HG03066 (cell line): ENCODE measurements around the gene TOP3B.
"Not testable (repeated sequence)": the region's sequence is repeated elsewhere in the genome, so short reads cannot be mapped to it uniquely, and the experiment has no call there.

ENCODE experiments used
- ATAC-seq: cut with Tn5 transposase; IDR thresholded peaks from one replicate; pipeline ENCODE4 v1.9.1; 2021; ENCODE audit warnings: low read depth; ENCODE audit not compliant: unreplicated experiment

The TOP3B gene

DNA sequence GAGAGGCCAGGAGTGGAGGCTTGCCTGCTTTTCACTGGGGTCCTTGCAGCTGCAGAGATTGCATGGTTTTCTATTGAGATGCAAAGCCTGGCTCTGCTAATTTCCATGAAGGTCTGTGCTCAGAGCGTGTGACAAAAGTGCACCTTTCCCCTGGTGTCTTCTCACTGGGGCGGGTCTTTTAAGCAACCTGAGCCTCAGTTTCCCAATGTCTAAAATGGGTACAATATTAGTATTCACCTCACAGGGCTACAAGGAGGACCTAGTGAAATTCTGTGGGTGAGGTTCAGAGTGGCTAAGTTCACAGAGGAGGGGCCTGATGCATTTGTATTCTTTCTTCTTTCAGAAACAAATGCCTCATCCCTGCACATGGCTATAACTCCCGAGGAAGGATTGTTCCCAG lies 50.2 kb downstream of the TOP3B start:
- no peak for ATAC-seq

DNA sequence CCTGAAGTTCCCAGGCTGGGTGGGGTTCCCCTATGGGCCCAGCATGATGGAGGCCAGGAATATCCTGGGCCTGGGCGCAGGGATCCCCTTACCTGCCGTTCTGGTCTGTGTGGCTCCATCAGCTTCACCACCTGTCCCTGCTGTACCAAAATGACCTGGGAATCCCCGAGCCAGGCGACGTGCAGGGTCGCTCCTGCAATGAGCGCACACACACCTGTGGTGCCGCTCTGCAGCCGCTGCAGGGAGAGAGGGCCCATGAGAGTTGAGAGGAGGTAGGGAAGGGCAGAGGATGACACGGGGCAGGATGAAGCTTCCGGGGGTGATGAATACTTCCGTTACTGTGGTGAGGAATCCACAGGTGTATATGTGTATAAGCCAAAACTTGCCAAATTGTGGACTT lies 51.5 kb downstream of the TOP3B start:
- ATAC-seq: no peak

DNA sequence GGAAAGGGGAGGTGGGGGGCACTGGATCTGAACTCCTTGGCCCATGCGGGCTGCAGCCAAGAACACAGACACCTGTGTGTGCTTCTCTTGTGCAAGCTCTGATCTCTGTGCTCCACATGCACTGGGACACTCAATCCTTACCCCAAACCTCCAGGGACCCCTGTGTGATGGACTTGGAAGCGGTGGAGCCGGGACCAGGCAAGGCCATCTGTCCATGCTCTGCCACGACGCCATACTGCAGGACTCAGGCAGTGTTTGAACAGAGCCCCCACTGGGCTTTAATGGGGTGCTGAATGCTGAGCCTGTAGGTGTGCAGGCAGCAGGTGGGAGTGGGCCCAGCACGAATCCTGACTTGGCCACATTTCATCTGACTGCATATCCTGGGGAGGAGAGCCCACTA lies 53.3 kb downstream of the TOP3B start:
- no peak for ATAC-seq

DNA sequence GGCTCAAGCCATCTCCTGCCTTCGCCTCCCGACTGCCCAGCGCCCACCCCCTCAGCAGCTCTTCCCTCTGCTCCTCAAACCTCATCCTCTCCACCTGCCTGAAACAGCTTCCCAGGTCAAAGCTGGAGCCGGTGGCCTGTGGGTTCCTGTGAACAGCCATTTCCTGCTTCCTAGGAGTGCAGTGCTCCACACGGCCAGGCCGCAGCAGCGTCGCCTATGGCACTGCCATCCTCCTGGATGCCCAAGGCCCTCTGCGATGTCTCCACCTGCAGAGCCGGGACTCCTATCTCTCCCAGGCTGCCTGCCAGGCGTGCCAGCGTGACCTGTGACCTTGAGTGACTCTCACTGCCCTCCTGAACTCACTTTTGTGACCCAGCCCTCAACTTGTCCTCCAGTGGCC lies 54.5 kb downstream of the TOP3B start:
- no peak for ATAC-seq

DNA sequence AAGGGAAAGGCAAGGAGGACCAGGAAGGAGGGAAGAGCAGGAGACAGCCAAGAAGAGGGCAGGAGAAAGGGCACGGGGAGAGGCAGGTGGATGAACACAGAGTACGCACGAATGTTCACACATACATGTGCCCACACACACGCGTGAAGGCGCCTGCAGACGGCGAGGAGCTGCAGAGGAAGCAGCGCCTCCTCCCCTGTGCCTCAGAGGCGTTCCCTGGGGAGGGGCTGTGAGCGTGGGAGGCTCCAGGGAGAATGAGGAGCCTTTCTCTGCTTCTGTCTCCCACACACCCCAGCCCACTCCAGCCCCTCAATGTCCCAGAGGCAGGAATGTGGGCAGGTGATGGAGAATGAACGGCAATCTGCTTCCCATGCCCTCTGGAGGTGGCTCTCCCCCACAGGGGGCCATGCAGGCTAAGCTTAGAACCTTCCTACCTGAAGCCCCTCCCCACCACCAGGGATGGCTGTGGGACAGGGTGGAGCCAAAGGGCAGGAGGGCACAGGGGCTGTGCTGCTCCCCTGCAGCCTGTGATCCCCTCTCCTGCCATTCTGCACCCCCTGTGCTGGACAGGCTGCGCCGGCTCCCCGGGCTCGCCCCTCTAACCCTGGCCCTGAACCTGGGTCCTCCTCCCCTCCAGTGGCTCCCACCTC lies 55.3 kb downstream of the TOP3B start:
- no peak for ATAC-seq

DNA sequence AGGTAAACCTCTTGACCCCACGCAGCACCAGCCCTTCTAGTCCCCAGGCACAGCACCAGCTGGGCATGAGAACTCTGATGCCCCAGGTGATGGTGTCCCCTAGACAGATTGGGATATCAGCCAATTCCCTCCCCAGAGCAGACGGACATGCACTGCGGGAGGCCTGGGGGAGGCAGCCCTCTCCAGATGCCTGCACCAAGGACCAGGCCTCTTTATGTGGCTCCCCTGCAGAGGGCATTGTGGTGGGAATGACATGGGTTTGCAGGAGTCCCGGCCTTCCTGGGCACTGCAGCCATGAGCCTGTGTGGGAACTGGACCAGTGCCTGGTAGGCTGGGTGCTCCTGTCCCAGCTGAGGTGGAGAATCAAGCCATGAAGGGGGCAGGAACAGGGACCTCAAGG lies 55.9 kb downstream of the TOP3B start:
- ATAC-seq: no peak

DNA sequence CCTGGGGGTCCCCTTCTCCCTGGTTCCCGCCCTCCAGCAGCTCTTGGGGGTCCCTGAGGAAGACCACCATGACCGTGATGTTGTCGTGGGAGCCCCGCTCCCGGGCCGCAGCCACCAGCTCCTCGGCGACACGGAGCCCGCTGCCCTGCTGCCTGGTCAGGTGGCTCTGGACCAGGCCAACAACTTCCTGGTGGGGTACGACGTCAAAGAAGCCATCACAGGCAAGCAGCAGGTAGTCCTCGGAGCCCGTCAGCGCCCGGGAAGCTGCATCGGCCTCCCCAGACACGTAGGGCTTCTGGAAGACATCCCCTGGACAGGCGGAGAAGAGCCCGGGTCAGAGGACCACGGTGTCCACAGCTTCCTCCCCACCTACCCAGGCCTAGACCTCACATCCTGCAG lies 59.4 kb downstream of the TOP3B start:
- ATAC-seq: no peak

DNA sequence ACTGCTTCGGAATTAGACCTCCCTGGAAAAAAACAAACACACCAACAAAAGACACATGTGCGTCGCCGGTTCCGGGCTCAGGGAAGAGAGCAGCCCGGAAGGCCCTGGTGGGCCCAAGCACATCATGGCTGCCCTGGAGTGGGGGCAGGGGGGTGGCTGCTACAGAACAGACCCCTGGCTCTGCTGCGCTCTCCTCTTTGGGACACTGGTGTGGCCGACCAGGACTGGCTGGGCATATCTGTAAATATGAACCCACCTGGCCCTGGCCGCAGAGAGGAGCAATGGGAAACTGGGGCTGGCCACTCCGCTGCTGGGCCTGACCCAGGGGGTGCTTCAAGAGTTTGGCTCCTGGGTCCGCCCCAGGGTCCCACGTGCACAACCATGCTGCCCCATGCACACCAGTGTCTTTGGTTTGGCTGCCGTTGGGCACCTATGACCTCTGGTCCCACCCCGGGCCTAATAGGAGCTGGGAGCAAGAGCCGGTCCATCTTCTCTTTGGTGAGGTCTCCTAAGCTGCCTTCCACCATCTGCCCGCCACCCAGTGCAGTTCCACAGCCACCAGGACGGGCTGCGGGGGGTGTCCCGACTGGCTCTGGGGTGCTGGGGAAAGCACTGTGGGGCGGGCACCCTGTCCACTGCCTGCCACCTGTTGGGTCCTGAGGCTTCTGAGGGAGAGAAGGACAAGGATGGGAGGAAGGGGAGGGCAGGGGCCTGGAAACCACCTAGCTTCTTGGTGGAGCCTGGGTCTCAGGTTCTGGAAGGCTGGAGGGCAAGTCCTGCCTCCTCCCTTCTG lies 60.0 kb downstream of the TOP3B start:
- ATAC-seq: no peak

DNA sequence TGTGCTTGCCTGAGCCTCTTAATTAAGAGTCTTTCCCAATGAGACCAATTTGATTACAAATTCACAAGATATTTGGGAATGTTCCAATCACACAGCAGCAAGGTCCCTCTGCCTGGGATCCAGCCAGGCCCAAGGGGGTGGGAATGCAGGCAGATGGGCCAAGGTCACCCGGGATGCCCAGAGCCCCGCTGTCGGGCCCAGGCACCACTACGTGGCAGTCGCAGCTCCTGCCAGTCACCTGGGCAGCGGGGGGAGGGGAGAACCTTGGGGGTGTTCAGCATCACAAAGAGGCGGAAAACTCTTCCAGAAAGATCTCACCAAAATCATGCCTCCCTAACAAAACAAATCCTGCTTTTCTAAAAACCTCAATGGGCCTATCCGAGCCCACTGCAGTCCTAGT lies 60.9 kb downstream of the TOP3B start:
- ATAC-seq: no peak

DNA sequence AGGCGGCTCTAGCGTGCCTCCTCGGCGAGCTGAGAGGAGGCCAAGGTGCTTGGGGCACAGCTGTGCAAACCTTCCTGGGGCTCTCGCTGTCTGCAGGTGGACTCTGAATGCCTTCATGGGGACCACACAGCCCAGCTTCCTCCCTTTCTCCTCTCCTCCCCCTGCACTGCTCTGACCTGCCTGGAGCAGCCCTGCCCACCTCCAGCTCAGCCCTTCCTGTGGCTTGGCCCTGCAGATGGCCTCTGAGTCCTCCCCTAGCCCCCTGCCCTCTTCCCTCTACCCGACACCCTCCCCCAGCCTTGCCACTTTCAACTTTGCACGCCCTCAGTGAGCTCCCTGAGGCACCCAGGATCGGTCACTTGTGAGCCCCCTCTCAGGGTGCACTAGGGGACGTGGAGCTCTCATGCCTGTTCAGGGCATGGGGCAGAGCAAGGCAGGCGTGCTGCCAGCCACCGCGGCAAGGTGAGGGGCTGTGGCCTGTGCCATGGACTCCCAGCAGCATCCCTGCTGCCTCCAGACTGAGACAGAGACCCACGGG lies 61.3 kb downstream of the TOP3B start:
- ATAC-seq: no peak

DNA sequence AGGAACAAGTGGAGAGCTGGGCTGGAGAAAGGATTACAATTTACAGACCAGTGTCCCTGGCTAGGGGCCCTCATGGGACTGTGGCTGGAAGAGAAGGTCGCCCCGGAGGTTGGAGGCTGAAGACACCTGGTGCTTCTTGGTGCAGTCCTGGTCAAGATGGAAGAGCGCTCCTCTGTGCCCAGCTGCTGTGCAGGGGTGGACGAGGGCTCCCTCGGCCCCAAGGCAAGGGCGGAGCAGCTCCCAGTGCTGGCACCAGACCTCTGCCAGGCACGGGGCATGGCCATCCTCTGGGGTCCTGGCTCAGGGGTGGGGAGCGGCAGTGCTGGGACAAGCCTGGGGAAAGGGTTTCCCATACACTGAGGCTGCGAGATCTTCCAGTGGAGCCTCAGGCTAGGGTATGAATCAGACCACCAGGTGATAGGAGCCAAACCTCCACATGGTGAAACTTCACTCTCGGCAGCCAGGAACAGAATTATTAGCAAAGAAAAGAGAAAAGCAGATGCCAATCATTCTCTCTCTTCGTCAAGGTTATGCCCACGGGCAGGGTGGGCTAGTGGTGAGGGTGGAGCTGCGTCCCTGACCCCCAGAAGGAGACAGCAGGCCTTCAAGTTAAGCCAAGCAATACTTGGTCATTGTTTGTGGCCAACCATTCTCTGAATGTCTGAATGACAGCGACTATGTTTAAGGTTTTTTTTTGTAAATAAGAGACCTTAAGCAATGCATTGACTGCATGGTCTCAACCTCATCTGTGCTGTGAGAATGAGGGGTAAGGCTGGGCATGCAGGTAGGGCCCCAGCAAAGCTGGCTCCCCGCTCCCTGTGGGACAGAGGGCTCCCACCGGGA lies 62.0 kb downstream of the TOP3B start:
- no peak for ATAC-seq

DNA sequence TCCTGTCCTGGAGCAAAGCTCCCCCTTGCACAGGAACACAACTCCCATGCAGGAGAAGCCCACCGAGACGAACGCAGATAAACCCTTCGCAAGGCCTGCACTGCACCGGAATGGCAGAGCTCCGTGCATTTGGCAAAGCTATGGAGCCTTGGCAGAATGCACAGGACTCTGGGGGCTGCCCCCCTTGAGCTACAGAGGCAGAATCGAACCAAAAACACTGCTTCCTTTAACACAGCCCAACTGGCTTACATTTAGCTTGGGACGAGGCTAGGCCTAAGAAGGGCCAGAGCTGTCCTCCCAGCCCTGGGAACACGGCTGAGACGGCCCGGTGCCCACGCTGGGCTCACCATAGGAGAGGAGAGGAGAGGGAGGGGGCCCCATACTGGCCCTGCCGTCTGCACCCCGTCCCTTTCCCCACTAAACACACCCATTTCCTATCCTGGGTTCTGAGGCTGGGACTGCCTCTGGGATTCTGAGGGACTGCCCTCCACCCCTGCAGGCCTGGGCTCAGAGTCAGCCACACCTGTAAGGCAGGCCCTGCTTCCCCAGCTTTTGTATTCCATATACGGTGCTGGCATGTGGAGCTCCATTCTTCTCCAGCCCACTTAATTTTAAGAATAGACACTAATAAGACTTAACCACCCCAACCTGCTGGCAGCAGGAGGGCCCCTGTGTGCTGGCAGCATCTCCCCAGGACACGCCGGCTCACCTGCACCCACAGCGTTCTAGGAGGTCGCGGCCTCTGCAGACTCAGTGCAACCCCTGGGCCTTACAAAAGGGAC lies 62.9 kb downstream of the TOP3B start:
- ATAC-seq: no peak

DNA sequence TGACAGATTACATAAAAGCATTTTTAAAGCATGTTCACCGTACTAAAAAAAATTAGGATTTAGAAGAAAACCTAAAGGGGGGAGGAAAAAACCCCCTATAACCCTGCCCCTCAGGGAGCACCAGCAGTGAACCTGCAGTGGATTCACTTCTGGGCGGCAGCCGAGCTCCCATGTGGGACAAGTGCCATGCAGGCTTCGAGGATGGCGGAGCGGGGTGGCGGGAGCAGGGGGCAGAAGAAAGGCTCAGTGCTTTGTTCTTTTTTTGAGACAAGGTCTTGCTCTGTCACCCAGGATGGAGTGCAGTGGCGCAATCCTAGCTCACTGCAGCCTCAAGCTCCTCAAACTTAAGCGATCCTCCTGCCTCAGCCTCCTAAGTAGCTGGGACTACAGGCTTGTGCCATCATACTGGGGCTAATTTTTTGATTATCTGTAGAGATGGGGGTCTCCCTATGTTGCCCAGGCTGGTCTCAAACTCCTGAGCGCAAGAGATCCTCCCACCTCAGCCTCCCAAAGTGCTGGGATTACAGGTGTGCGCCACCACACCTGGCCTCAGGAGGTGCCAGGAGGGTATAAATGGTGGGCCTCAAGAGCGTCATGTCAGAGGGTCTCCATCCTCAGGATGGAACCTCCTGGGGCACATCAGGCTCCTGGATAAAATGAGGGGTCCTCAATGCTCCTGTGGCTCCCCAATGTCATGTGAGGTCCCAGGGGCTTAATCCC lies 64.0 kb downstream of the TOP3B start:
- ATAC-seq: no peak

DNA sequence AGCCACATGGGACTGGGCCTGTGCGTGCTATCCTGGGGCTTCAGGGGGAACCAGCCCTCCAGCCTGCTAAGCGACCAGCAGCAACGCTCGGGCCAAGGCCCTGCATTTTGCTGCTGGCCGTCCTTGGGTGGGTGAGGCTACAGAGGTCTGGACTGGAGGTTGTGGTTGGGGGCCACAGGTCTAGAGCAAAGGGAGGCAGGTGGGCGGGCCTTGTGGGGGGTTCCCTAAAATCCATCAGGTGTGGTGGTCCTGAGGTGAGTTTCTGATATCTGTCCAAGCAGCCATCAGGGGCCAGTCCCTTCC lies 64.7 kb downstream of the TOP3B start:
- ATAC-seq: no peak

DNA sequence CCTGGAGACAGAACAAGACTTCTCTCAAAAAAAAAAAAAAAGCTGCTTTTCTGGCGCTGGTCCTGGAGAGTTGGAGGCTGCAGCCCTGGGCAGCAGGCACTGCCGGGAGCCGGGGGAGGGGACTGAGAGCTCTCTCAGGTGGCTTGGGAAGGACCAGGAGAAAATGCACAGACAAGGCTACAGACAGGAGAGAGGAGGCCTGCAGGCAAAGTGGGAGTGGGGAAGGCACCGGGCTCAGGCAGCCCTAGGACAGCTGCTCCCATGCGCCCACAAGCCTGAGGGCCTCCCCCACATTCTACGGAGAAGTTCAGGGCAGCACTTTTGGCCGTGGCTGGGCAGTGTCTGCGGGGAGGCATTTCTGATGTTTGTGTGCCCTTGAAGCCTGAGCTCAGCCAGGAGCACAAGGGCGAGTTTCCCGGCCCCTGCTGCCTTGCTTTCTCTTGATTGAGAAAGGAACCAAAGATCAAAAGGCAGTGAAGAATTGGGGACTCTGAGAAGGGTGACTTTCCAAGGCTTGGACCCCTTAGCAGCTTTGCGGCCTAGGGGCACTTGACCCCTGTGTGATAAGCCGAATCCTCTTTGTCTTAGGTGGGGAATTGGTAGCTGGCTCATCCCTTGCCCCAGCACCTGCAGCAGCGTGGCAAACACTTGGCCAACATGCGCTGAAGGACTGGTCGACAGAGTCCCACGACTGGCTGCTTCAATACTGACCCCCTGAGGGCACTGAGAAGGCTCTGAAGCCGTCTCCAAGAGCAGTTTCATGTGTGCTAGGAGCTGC lies 65.2 kb downstream of the TOP3B start:
- ATAC-seq: no peak

DNA sequence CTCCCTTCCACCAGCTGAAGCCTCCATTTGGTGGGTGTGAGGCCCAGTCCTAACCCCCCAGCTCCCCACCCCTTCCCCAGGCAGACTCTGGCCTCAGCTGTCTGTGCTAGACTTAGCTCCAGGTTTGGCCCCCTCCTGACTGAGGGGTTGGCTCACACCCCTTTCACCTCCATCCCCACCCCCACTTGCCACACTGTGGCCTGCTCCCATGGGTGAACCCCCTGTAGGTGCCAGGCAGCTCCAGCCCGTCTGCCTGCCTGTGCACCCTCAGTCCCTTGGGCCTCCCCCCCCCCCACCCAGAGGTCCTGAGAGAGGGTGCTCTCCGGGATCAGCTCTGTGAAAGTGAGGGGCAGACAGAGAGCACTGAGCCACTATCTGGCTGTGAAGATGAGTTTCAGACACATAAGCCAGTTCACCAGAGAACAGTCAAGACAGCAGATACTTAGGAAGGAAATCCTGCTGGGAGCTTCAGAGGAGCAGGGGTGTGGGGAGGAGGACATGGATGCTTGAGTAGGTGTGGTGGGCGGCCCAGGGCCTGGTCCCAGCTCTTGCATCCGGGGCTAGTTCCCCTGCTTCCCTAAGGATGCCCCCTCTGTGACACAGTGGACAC lies 66.2 kb downstream of the TOP3B start:
- no peak for ATAC-seq

DNA sequence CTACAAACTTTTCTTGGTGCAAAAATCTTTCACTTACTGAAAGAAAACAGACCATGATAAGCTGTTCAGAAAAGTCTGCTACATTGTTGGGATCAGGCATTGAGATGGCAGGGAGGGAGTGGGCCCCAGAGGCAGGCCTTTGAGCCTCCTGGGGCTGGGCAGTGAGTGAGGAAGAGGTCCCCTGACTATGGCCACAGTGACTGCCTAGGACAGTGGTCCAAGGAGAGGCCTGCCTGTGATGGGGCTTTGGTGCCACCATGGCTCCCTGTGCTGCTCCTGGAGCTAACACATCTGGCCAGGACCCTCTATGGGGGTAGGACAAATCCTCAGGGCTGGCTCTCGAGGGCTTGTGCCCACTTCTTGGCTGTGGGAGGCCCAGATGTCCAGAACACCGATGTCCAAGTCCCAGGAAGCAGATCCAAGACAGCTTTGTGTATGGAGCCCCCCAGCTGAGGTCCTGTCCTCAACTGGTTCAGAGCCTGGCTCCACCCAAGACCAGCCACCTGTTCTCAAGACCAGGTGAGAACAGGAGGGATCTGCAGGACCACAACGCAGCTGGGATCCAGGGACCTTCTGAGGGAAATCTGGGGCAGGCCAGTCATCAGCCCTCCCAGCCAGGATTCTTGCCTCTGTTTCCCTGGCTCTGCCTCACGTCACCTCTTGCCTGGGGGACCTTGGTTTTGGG lies 66.8 kb downstream of the TOP3B start:
- ATAC-seq: no peak

DNA sequence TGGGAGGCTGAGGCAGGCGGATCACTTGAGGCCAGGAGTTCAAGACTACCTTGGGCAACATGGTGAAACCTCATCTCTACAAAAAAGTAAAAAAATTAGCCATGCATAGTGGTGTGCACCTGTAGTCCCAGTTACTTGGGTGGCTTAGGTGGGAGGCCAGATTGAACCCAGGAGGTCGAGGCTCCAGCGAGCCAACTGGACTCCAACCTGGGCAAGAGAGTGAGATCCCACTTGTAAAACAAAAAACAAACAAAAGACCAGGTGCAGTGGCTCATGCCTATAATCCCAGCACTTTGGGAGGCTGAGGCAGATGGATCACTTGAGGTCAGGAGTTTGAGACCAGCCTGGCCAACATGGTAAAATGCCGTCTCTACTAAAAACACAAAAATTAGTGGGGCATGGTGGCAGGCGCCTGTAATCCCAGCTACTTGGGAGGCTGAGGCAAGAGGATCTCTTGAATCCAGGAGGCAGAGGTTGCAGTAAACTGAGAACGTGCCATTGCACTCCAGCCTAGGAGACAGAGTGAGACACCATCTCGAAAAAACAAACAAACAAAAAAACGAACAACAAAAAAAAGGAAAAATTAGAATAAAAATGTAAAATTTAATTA lies 68.4 kb downstream of the TOP3B start:
- ATAC-seq: not testable (repeated sequence)
